GM19025 (cell line): ENCODE measurements around the gene SSBP4.

Source experiments
- ATAC-seq: cut with Tn5 transposase; IDR thresholded peaks from one replicate; pipeline ENCODE4 v1.9.1; 2021; ENCODE audit warnings: mild to moderate bottlenecking, low read depth, moderate library complexity; ENCODE audit not compliant: unreplicated experiment

The SSBP4 gene

GRCh38 chr19:18461471-18461870 is 42.3 kb downstream of the SSBP4 start:
- ATAC-seq = no peak

GRCh38 chr19:18464646-18465045 is 45.4 kb downstream of the SSBP4 start:
- no peak for ATAC-seq

- ATAC-seq = no peak
Measured at GRCh38 chr19:18465214-18465963, 46.2 kb downstream of the SSBP4 start.

GRCh38 chr19:18465964-18466339 is 46.8 kb downstream of the SSBP4 start:
- ATAC-seq = no peak

GRCh38 chr19:18466354-18466753 is 47.2 kb downstream of the SSBP4 start:
- no peak for ATAC-seq

GRCh38 chr19:18467978-18468377 is 48.8 kb downstream of the SSBP4 start:
- ATAC-seq = no peak

GRCh38 chr19:18468517-18468916 is 49.3 kb downstream of the SSBP4 start:
- no peak for ATAC-seq

GRCh38 chr19:18469069-18469846 is 50.1 kb downstream of the SSBP4 start:
- ATAC-seq = no peak

- ATAC-seq = no peak
Measured at GRCh38 chr19:18470787-18471186, 51.6 kb downstream of the SSBP4 start.

GRCh38 chr19:18473003-18473705 is 54.0 kb downstream of the SSBP4 start:
- no peak for ATAC-seq

- ATAC-seq = no peak
Measured at GRCh38 chr19:18473706-18474087, 54.5 kb downstream of the SSBP4 start.

- no peak for ATAC-seq
Measured at GRCh38 chr19:18474366-18474887, 55.2 kb downstream of the SSBP4 start.

GRCh38 chr19:18475004-18475453 is 55.8 kb downstream of the SSBP4 start:
- ATAC-seq = no peak

GRCh38 chr19:18475762-18476331 is 56.6 kb downstream of the SSBP4 start:
- ATAC-seq = no peak

GRCh38 chr19:18476507-18477041 is 57.4 kb downstream of the SSBP4 start:
- ATAC-seq = no peak

GRCh38 chr19:18477042-18477779 is 58.0 kb downstream of the SSBP4 start:
- ATAC-seq = no peak

GRCh38 chr19:18477974-18478373 is 58.8 kb downstream of the SSBP4 start:
- no peak for ATAC-seq

- peak; percentile 71 for ATAC-seq
Measured at GRCh38 chr19:18478545-18479311, 59.5 kb downstream of the SSBP4 start.
